CD4-positive, CD25-positive, alpha-beta regulatory T cell (primary cell): ENCODE measurements around the gene COX10. TPM values are rescaled to one million over a fixed set of nuclear protein-coding genes. Genes with fewer than 3 reads are reported as not detected.

Experiments used
- ATAC-seq, 2 donors: fragments of 150-1000 bp; cut with Tn5 transposase; one replicate each; pipeline ENCODE4 v1.10.0; 2021; ENCODE audit warnings: low read depth in 2 of 2, moderate number of reproducible peaks in 2 of 2, moderate library complexity in 1 of 2
- DNase-seq, 3 donors: peaks; one replicate each; pipeline versions ENCODE4 v3.0.0 to v3.0.0-alpha.2; 2012 to 2022; ENCODE audit warnings: mixed read lengths in 1 of 3
- H3K27ac ChIP-seq: one replicate; pipeline ENCODE4 v1.7.0; 2013; ENCODE audit warnings: mild to moderate bottlenecking, low read length; ENCODE audit not compliant: insufficient read depth, poor library complexity, severe bottlenecking
- H3K27me3 ChIP-seq: one replicate; pipeline ENCODE4 v1.7.0; 2013; ENCODE audit warnings: low read length; ENCODE audit not compliant: control insufficient read depth, insufficient read depth
- H3K36me3 ChIP-seq: one replicate; pipeline ENCODE4 v1.7.0; 2013; ENCODE audit warnings: mild to moderate bottlenecking, low read length, moderate library complexity; ENCODE audit not compliant: control insufficient read depth, insufficient read depth
- H3K4me1 ChIP-seq: 2 replicates; pipeline ENCODE4 v1.7.0; 2013; ENCODE audit warnings: mild to moderate bottlenecking, low read length; ENCODE audit not compliant: insufficient read depth, control insufficient read depth, poor library complexity, severe bottlenecking
- H3K4me3 ChIP-seq: one replicate; pipeline ENCODE4 v1.7.0; 2013; ENCODE audit warnings: low read depth, mild to moderate bottlenecking, low read length, moderate library complexity
- H3K9me3 ChIP-seq, 2 experiments: 1 replicate in 1 of 2; 2 replicates in 1 of 2; pipeline ENCODE4 v1.7.0; 2013; ENCODE audit warnings: low read length in 2 of 2, mild to moderate bottlenecking in 1 of 2, moderate library complexity in 1 of 2; ENCODE audit not compliant: control insufficient read depth in 2 of 2
- H3K27ac Mint-ChIP-seq, 3 donors: one replicate each; pipeline ENCODE4 v1.8.0; 2020 to 2022; ENCODE audit warnings: mild to moderate bottlenecking in 3 of 3, mixed read lengths in 3 of 3, moderate library complexity in 2 of 3
- H3K27me3 Mint-ChIP-seq: one replicate; pipeline ENCODE4 v1.8.0; 2022; ENCODE audit warnings: mild to moderate bottlenecking, mixed read lengths
- H3K36me3 Mint-ChIP-seq: one replicate; pipeline ENCODE4 v1.8.0; 2020; ENCODE audit warnings: mixed read lengths
- H3K4me1 Mint-ChIP-seq, 4 donors: one replicate each; pipeline ENCODE4 v1.8.0; 2020 to 2022; ENCODE audit warnings: mixed read lengths in 4 of 4, mild to moderate bottlenecking in 1 of 4
- H3K4me3 Mint-ChIP-seq, 4 donors: one replicate each; pipeline ENCODE4 v1.8.0; 2020 to 2022; ENCODE audit warnings: mild to moderate bottlenecking in 4 of 4, mixed read lengths in 4 of 4, moderate library complexity in 3 of 4
- H3K9me3 Mint-ChIP-seq, 7 donors: one replicate each; pipeline ENCODE4 v1.8.0; 2020 to 2022; ENCODE audit warnings: mixed read lengths in 7 of 7, mild to moderate bottlenecking in 3 of 7, moderate library complexity in 2 of 7
- polyA plus RNA-seq, 4 donors: library from polyadenylated mRNA; unstranded; fragments of 300-500 nt; fragmentation: Illumina TruSeq; gene quantifications; one replicate each; pipeline ENCODE4 v1.2.3, GENCODE V29; 2021
- total RNA-seq: library from RNA; stranded (reverse); gene quantifications from one replicate; pipeline ENCODE4 v1.2.3, GENCODE V29; 2022

Gene COX10
- total and polyA plus RNA-seq, 5 donors from 2014 or later, result 21.6 to 32.5 (median 27.3) TPM

DNA sequence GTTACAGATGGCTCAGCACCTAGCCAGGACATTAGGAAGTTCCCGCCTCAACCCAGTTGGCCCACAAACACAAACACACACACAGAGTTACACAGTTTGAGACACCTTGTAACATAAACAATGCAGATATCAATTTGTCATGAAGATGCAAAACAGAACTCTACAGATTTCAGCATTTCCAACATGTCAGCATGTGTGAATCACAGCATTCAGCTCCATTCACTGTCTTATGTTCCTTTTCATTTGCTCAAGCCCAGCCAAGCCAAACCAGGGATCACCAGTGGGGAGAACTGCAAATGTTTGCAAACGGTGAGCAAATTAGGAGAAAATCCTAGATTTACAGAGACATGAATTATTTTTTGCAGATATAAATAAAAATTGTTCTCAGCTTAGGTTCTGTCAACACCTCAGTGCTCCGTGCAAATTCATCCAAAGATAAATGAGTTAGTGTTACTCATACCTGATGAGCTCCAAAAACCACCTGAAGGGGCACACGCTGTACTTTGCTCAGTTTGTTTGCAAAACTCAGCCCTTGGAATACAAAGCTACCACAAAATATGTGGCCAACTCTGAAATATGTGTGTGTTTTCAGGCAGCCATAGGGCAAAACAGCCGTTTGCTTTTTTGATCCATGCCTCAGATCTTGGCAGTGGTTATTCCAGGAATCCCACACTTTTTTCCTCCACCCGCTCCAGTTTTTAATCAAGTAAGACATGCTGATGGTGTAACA is 16.3 kb upstream of the COX10 start:
- Mint-ChIP-seq H3K9me3 (peaks cover 0 to 2% (median 0%) of the 10 kb centered on the region in 7 donors), H3K27me3 (no peaks in the 10 kb centered on the region), H3K27ac (no peak overlapping the region), H3K4me3 (no peak overlapping the region), H3K36me3 (peaks cover 29% of the 10 kb centered on the region), H3K4me1 (peaks cover 7 to 35% (median 11%) of the 10 kb centered on the region in 4 donors)
- Histone ChIP-seq H3K36me3 (peaks cover 19% of the 10 kb centered on the region), H3K4me3 (no peak overlapping the region), H3K4me1 (no peaks in the 10 kb centered on the region), H3K9me3 (no peaks in the 10 kb centered on the region), H3K27ac (no peak overlapping the region), H3K27me3 (no peaks in the 10 kb centered on the region)
- ATAC-seq (no peak), DNase-seq (no peak)

- H3K27ac ChIP-seq, result no peak overlapping the region
- H3K27ac Mint-ChIP-seq, result peak overlapping the region in 1 of 3 donors; percentile 20
- no peak overlapping the region for H3K4me3 Mint-ChIP-seq
- H3K9me3 ChIP-seq, result no peaks in the 10 kb centered on the region
- H3K4me1 Mint-ChIP-seq, result peaks cover 15 to 43% (median 18%) of the 10 kb centered on the region in 4 donors
- no peaks in the 10 kb centered on the region for H3K27me3 ChIP-seq
- H3K36me3 Mint-ChIP-seq, result peaks cover 60% of the 10 kb centered on the region
- H3K4me1 ChIP-seq, result no peaks in the 10 kb centered on the region
- peaks cover 0 to 2% (median 0%) of the 10 kb centered on the region in 7 donors for H3K9me3 Mint-ChIP-seq
- DNase-seq (no peak), ATAC-seq (no peak)
- H3K27me3 Mint-ChIP-seq, result no peaks in the 10 kb centered on the region
- H3K4me3 ChIP-seq, result no peak overlapping the region
- peaks cover 27% of the 10 kb centered on the region for H3K36me3 ChIP-seq
Observed at GRCh38 chr17:14057591-14057990, 11.7 kb upstream of the COX10 start.

GRCh38 chr17:14058051-14058450 is 11.3 kb upstream of the COX10 start:
- H3K27ac ChIP-seq, result no peak overlapping the region
- peaks cover 60% of the 10 kb centered on the region for H3K36me3 Mint-ChIP-seq
- peaks cover 19 to 39% (median 20%) of the 10 kb centered on the region in 4 donors for H3K4me1 Mint-ChIP-seq
- H3K9me3 ChIP-seq, result no peaks in the 10 kb centered on the region
- DNase-seq (no peak), ATAC-seq (no peak)
- H3K27me3 ChIP-seq, result no peaks in the 10 kb centered on the region
- H3K9me3 Mint-ChIP-seq, result peaks cover 0 to 2% (median 0%) of the 10 kb centered on the region in 7 donors
- no peak overlapping the region for H3K4me3 Mint-ChIP-seq
- H3K36me3 ChIP-seq, result peaks cover 27% of the 10 kb centered on the region
- no peak overlapping the region for H3K27ac Mint-ChIP-seq
- no peaks in the 10 kb centered on the region for H3K27me3 Mint-ChIP-seq
- H3K4me3 ChIP-seq, result no peak overlapping the region
- H3K4me1 ChIP-seq, result no peaks in the 10 kb centered on the region

DNA sequence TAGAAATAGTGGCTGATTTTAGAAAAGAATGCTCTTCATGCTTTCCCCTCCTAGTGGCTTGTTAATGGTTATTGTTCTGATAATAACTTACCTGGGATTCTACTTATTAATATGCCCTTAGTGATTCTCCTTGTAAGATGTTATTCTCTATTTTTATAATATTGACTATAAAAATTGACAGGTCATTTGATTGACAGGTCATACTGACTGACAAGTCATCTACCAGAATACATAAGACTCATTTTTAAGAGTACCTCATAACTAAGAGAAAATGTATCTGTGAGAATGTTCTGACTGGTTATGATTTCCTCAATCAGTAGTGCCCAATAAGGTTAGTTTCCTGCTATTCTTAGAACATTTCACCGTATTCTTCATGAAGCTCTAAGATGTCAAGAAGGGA is 8.6 kb upstream of the COX10 start:
- peaks cover 12 to 33% (median 31%) of the 10 kb centered on the region in 4 donors for H3K4me1 Mint-ChIP-seq
- ATAC-seq, result no peak
- no peak overlapping the region for H3K27ac Mint-ChIP-seq
- no peaks in the 10 kb centered on the region for H3K27me3 Mint-ChIP-seq
- no peaks in the 10 kb centered on the region for H3K9me3 ChIP-seq
- no peaks in the 10 kb centered on the region for H3K27me3 ChIP-seq
- no peak overlapping the region for H3K27ac ChIP-seq
- H3K4me3 Mint-ChIP-seq, result no peak overlapping the region
- peaks cover 60% of the 10 kb centered on the region for H3K36me3 Mint-ChIP-seq
- peaks cover 0 to 2% (median 0%) of the 10 kb centered on the region in 7 donors for H3K9me3 Mint-ChIP-seq
- no peak overlapping the region for H3K4me3 ChIP-seq
- peaks cover 27% of the 10 kb centered on the region for H3K36me3 ChIP-seq
- no peaks in the 10 kb centered on the region for H3K4me1 ChIP-seq
- no peak for DNase-seq

GRCh38 chr17:14061666-14062560 is 7.4 kb upstream of the COX10 start:
- ATAC-seq (no peak), DNase-seq (no peak)
- Mint-ChIP-seq H3K36me3 (peaks cover 55% of the 10 kb centered on the region), H3K4me1 (peaks cover 14 to 41% (median 36%) of the 10 kb centered on the region in 4 donors), H3K27me3 (no peaks in the 10 kb centered on the region), H3K9me3 (peaks cover 0 to 2% (median 0%) of the 10 kb centered on the region in 7 donors), H3K27ac (peak overlapping the region in 1 of 3 donors; percentile 36), H3K4me3 (no peak overlapping the region)
- no peaks in the 10 kb centered on the region for H3K27me3 ChIP-seq
- no peak overlapping the region for H3K27ac ChIP-seq
- H3K4me3 ChIP-seq, result no peak overlapping the region
- peaks cover 17% of the 10 kb centered on the region for H3K36me3 ChIP-seq
- H3K9me3 ChIP-seq, result no peaks in the 10 kb centered on the region
- no peaks in the 10 kb centered on the region for H3K4me1 ChIP-seq

DNA sequence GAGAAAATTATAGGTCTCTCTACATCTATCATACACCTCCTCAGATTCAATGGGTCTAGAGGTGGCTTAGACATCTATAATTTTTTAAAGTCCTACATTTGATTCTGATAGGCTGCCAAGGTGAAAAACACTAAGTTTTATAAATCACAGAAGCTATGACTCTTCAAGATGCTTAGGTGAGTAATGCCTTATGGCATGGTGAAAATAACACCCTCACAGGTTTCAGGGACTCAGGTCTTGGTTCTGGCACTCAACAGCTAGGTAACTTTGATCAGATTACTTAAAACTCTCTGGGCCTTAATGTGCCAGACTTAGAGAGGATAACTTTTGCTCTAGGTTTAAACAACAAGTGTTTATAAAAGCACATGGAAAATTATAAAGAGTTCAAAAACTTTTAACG is 2.0 kb upstream of the COX10 start:
- peaks cover 36% of the 10 kb centered on the region for H3K4me1 ChIP-seq
- H3K27ac Mint-ChIP-seq, result no peak overlapping the region
- H3K4me3 Mint-ChIP-seq, result peak overlapping the region in 3 of 4 donors; percentile 11 to 99 (median 99)
- peaks cover 13% of the 10 kb centered on the region for H3K36me3 Mint-ChIP-seq
- peaks cover 38 to 74% (median 49%) of the 10 kb centered on the region in 4 donors for H3K4me1 Mint-ChIP-seq
- H3K27me3 ChIP-seq, result no peaks in the 10 kb centered on the region
- H3K27me3 Mint-ChIP-seq, result no peaks in the 10 kb centered on the region
- peaks cover 0 to 3% (median 0%) of the 10 kb centered on the region in 7 donors for H3K9me3 Mint-ChIP-seq
- DNase-seq (no peak), ATAC-seq (no peak)
- no peak overlapping the region for H3K27ac ChIP-seq
- H3K9me3 ChIP-seq, result no peaks in the 10 kb centered on the region
- H3K4me3 ChIP-seq, result peak overlapping the region; percentile 2
- peaks cover under 1% of the 10 kb centered on the region for H3K36me3 ChIP-seq

DNA sequence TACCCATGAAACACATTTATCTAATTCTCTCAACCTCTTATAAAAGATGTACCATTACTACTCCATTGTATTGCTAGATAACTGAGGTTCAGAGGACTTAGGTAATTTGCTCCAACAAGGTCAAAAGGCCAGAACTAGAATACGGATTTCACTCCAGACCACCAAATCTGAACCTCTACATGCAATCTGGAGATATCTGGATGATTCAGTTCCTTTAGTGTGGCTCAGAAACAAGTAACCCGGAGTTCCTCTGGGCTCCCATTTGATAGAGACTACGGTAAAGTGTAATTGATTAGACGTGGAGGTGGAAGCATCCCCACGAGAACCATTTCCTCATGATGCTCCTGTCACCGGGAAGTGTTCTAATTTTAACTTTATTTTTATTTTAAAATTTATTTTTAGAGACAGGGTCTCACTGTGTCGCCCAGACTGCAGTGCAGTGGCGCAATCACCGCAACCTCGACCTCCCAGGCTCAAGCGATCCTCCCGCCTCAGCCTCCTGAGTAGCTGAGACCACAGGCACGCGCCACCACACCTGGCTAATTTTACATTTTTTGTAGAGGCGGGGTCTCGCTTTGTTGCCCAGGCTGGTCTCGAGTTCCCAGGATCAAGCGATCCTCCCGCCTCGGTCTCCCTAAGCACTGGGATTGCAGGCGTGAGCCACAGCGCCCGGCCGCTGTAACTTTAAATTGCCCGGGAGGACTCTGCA is 608 bp upstream of the COX10 start:
- peaks cover 43 to 78% (median 56%) of the 10 kb centered on the region in 4 donors for H3K4me1 Mint-ChIP-seq
- H3K36me3 Mint-ChIP-seq, result peaks cover 12% of the 10 kb centered on the region
- Histone ChIP-seq H3K4me3 (peak overlapping the region; percentile 84), H3K36me3 (no peaks in the 10 kb centered on the region), H3K27me3 (no peaks in the 10 kb centered on the region), H3K9me3 (no peaks in the 10 kb centered on the region), H3K4me1 (peaks cover 36% of the 10 kb centered on the region), H3K27ac (peak overlapping the region; percentile 75)
- H3K27ac Mint-ChIP-seq, result peak overlapping the region; percentile 60 to 95 (median 94)
- peak overlapping the region; percentile 95 to 99 (median 98) for H3K4me3 Mint-ChIP-seq
- no peaks in the 10 kb centered on the region for H3K27me3 Mint-ChIP-seq
- peaks cover 0 to 3% (median 0%) of the 10 kb centered on the region in 7 donors for H3K9me3 Mint-ChIP-seq
- DNase-seq (no peak), ATAC-seq (peak in 1 of 2 donors; percentile 5)
